K562 (cell line): ENCODE results near the gene SRSF11. TPM values are rescaled to one million over a fixed set of nuclear protein-coding genes. Genes with fewer than 3 reads are reported as not detected.

Experiments
- ATAC-seq: fragments of 200-7000 bp; cut with Tn5 transposase; 3 replicates; pipeline ENCODE4 v1.9.1; 2020; ENCODE audit warnings: moderate library complexity
- BruUV-seq: library from RNA; stranded (reverse); fragments of 400-500 nt; replicated peaks from 2 replicates; lab custom pipeline; 2021; lab: Mats Ljungman, UMichigan
- CTCF ChIA-PET: fragments of 300-600 bp; formaldehyde crosslinking; extraction: SDS; loops from one replicate; lab custom pipeline; 2021; ENCODE audit warnings: low intra/inter-chr PET ratio; lab: Yijun Ruan, JAX
- POLR2A ChIA-PET: fragments of 300-600, 350-650 bp; sonication (Branson Sonifier 250); formaldehyde crosslinking; extraction: SDS; loops from one replicate; lab custom pipeline; 2021; ENCODE audit warnings: antibody characterized with exemption, inconsistent platforms; lab: Yijun Ruan, JAX
- DNase-seq, 4 experiments: peaks; one replicate each; pipeline versions ENCODE4 v3.0.0 to v3.0.0-alpha.2; 2011 to 2018; ENCODE audit warnings: low spot score in 3 of 4, mixed read lengths in 3 of 4; ENCODE audit errors: extremely low read depth in 1 of 4
- FAIRE-seq: peaks from 2 replicates; lab custom pipeline; 2011; peaks lifted over from hg19 to GRCh38; lab: Jason Lieb, UNC
- H2AFZ ChIP-seq: 2 replicates; pipeline ENCODE4 v1.6.0; 2011; ENCODE audit warnings: low read depth, low read length, control low read depth, inconsistent platforms
- H3K27ac ChIP-seq: fragments of 200-600 bp; 3 replicates; pipeline ENCODE4 v1.8.0; 2011; ENCODE audit warnings: low read depth, mild to moderate bottlenecking, control low read depth, inconsistent platforms, low read length, moderate library complexity, mixed read lengths; ENCODE audit errors: extremely low read depth
- H3K27me3 ChIP-seq, 2 experiments: fragments of 300-600 bp in 1 of 2; 2 replicates in 1 of 2; 3 replicates in 1 of 2; pipeline versions ENCODE4 v1.6.0 to v1.8.0; 2011; ENCODE audit warnings: inconsistent platforms in 2 of 2, low read length in 2 of 2, mild to moderate bottlenecking in 1 of 2, mixed read lengths in 1 of 2, moderate library complexity in 1 of 2; ENCODE audit not compliant: control insufficient read depth in 2 of 2, insufficient read depth in 2 of 2
- H3K36me3 ChIP-seq: fragments of 300-600 bp; 3 replicates; pipeline ENCODE4 v1.8.0; 2011; ENCODE audit warnings: mild to moderate bottlenecking, low read length, inconsistent platforms; ENCODE audit not compliant: control insufficient read depth, insufficient read depth
- H3K4me1 ChIP-seq, 2 experiments: fragments of 200-600 bp in 1 of 2; replicated peaks in 1 of 2; 2 replicates in 1 of 2; 3 replicates in 1 of 2; pipeline versions ENCODE4 v1.5.1 to v1.8.0; 2011; ENCODE audit warnings: inconsistent platforms in 2 of 2, low read length in 2 of 2, mild to moderate bottlenecking in 1 of 2, mixed read lengths in 1 of 2, moderate library complexity in 1 of 2; ENCODE audit not compliant: control insufficient read depth in 2 of 2, insufficient read depth in 2 of 2
- H3K4me2 ChIP-seq: 2 replicates; pipeline ENCODE4 v1.6.1; 2011; ENCODE audit warnings: low read length, control low read depth, inconsistent platforms, mixed read lengths; ENCODE audit not compliant: insufficient read depth
- H3K4me3 ChIP-seq: fragments of 200-600 bp; sonication (generic), shearing (Covaris generic); 2 replicates; pipeline ENCODE4 v1.5.1; 2016; ENCODE audit warnings: control low read depth, inconsistent platforms
- H3K79me2 ChIP-seq: fragments of 200-600 bp; 3 replicates; pipeline ENCODE4 v1.8.0; 2011; ENCODE audit warnings: low read length, inconsistent platforms; ENCODE audit not compliant: control insufficient read depth, insufficient read depth
- H3K9ac ChIP-seq, 2 experiments: 2 replicates each; pipeline versions ENCODE4 v1.6.0 to v1.6.1; 2011; ENCODE audit warnings: low read depth in 2 of 2, low read length in 2 of 2, control low read depth in 1 of 2, inconsistent platforms in 1 of 2, mild to moderate bottlenecking in 1 of 2, mixed read lengths in 1 of 2; ENCODE audit not compliant: insufficient read depth in 1 of 2
- H3K9me1 ChIP-seq: one replicate; pipeline ENCODE4 v1.6.0; 2011; ENCODE audit warnings: inconsistent platforms, mild to moderate bottlenecking, low read length, moderate library complexity; ENCODE audit not compliant: control insufficient read depth, insufficient read depth
- H3K9me3 ChIP-seq: replicated peaks from 2 replicates; pipeline ENCODE4 v1.5.1; 2011; ENCODE audit warnings: low read depth, low read length, inconsistent platforms; ENCODE audit not compliant: control insufficient read depth, insufficient read depth
- H4K20me1 ChIP-seq: replicated peaks from 2 replicates; pipeline ENCODE4 v1.6.1; 2011; ENCODE audit warnings: low read length, inconsistent platforms, mixed read lengths; ENCODE audit not compliant: control insufficient read depth, insufficient read depth
- DNMT1 ChIP-seq: fragments of 450-650 bp; IDR thresholded peaks from 2 replicates; pipeline ENCODE4 v1.6.1; 2016; ENCODE audit warnings: antibody characterized with exemption, mild to moderate bottlenecking
- HLTF ChIP-seq: fragments of 450-650 bp; IDR thresholded peaks from 2 replicates; pipeline ENCODE4 v1.6.1; 2016
- HMG20B ChIP-seq: fragments of 250-450 bp; sonication (Bioruptor Pico); IDR thresholded peaks from 2 replicates; pipeline ENCODE4 v1.5.0; 2021; ENCODE audit warnings: mild to moderate bottlenecking
- KAT7 ChIP-seq: sonication (generic); formaldehyde crosslinking; IDR thresholded peaks from 2 replicates; pipeline ENCODE4 v1.8.0; 2022; ENCODE audit warnings: missing genetic modification reagents, mild to moderate bottlenecking, borderline replicate concordance
- MTA3 ChIP-seq: fragments of 450-650 bp; formaldehyde crosslinking; IDR thresholded peaks from 2 replicates; pipeline ENCODE4 v1.6.1; 2017; ENCODE audit warnings: mild to moderate bottlenecking, borderline replicate concordance
- PHF21A ChIP-seq: fragments of 450-650 bp; IDR thresholded peaks from 2 replicates; pipeline ENCODE4 v1.6.1; 2017; ENCODE audit warnings: low read depth, borderline replicate concordance
- SAFB ChIP-seq: fragments of 200-400 bp; formaldehyde crosslinking; IDR thresholded peaks from 2 replicates; pipeline ENCODE4 v1.6.1; 2017; ENCODE audit warnings: low read depth, low read length, borderline replicate concordance
- SAP30 ChIP-seq: fragments of 200-600 bp; sonication (generic); IDR thresholded peaks from 2 replicates; pipeline ENCODE4 v1.6.1; 2012; ENCODE audit warnings: borderline replicate concordance, low read depth, mild to moderate bottlenecking, moderate library complexity, low read length, control low read depth, inconsistent platforms; ENCODE audit not compliant: insufficient read depth, poor library complexity, severe bottlenecking
- SMARCE1 ChIP-seq: fragments of 450-650 bp; IDR thresholded peaks from 2 replicates; pipeline ENCODE4 v1.7.1; 2016; ENCODE audit warnings: mild to moderate bottlenecking
- SOX6 ChIP-seq: fragments of 450-650 bp; IDR thresholded peaks from 2 replicates; pipeline ENCODE4 v1.6.1; 2014; ENCODE audit warnings: mild to moderate bottlenecking
- SPI1 ChIP-seq: IDR thresholded peaks from 2 replicates; pipeline ENCODE4 v1.6.1; 2011; ENCODE audit warnings: low read depth, low read length, control low read depth, borderline replicate concordance
- THRAP3 ChIP-seq: fragments of 450-650 bp; IDR thresholded peaks from 2 replicates; pipeline ENCODE4 v1.6.1; 2016; ENCODE audit warnings: mild to moderate bottlenecking, inconsistent platforms, borderline replicate concordance
- TRIM28 ChIP-seq: fragments of 450-650 bp; IDR thresholded peaks from 2 replicates; pipeline ENCODE4 v1.6.1; 2017
- ZNF311 ChIP-seq: fragments of 250-450 bp; sonication (Bioruptor Pico); IDR thresholded peaks from 2 replicates; pipeline ENCODE4 v1.4.0; 2020; ENCODE audit warnings: mild to moderate bottlenecking, moderate library complexity
- ZNF511 ChIP-seq: sonication (generic); formaldehyde crosslinking; IDR thresholded peaks from 2 replicates; pipeline ENCODE4 v1.8.0; 2022; ENCODE audit warnings: mild to moderate bottlenecking, missing genetic modification reagents
- ZNF586 ChIP-seq: fragments of 450-650 bp; formaldehyde crosslinking; conservative IDR thresholded peaks from 2 replicates; pipeline ENCODE4 v1.4.0; 2020; ENCODE audit warnings: mild to moderate bottlenecking, moderate library complexity
- ZNF764 ChIP-seq: fragments of 250-450 bp; sonication (Bioruptor Pico); IDR thresholded peaks from 2 replicates; pipeline ENCODE4 v1.4.0; 2020; ENCODE audit warnings: low read depth, mild to moderate bottlenecking, moderate library complexity
- WGBS: fragments of 100-300 bp; shearing (Covaris generic); methylation state at CpG from one replicate; pipeline ENCODE4 v1.1.6; 2016; ENCODE audit warnings: low coverage, mixed read lengths; ENCODE audit not compliant: insufficient coverage; ENCODE audit errors: missing lambda C conversion rate; 5-methylcytosine and 5-hydroxymethylcytosine counted together
- in situ Hi-C: fragments of 300-500 bp; cut with MboI; formaldehyde crosslinking; loops from 4 replicates; pipeline ENCODE4 v1.15.0; 2018; ENCODE audit warnings: inconsistent platforms, mixed read lengths
- intact Hi-C: fragments of 100-400 bp; cut with micrococcal nuclease; formaldehyde crosslinking; loops from 2 replicates; pipeline ENCODE4 v1.14.2; 2022
- polyA plus RNA-seq, 8 experiments: library from polyadenylated mRNA; depleted of rRNA in 4 of 8; stranded (reverse) in 5 of 8; unstranded in 3 of 8; fragments of >200 nt; fragmentation: Nextera tagmentation in 2 of 8; fragmentation: Illumina TruSeq in 1 of 8; extraction: Ambion mirVana in 2 of 8; extraction: Trizol in 1 of 8; gene quantifications; 2 replicates each; pipeline versions ENCODE4 v1.2.1 to v1.2.3, GENCODE V29; 2011 to 2014; ENCODE audit warnings: inconsistent platforms in 1 of 8, missing spikeins in 1 of 8
- total RNA-seq, 7 experiments: library from RNA; depleted of rRNA in 6 of 7; stranded (reverse); fragments of >200 nt in 6 of 7; fragmentation: Illumina TruSeq in 2 of 7; extraction: Trizol in 2 of 7; gene quantifications; 2 replicates each; pipeline versions ENCODE4 v1.2.1 to v1.2.3, GENCODE V29; 2011 to 2021; ENCODE audit warnings: low replicate concordance in 1 of 7
- TF ChIP-seq, protein P1 (sequence below), 2 experiments: fragments of 200-800 bp in 1 of 2; sonication (Bioruptor generic) in 1 of 2; sonication (generic) in 1 of 2; formaldehyde crosslinking in 1 of 2; IDR thresholded peaks in 1 of 2; conservative IDR thresholded peaks in 1 of 2; 2 replicates each; pipeline versions ENCODE4 v1.5.0 to v1.6.1; 2016 to 2020; ENCODE audit warnings: missing compliant biosample characterization in 1 of 2, missing genetic modification characterization in 1 of 2, missing genetic modification reagents in 1 of 2
- TF ChIP-seq, protein P2 (sequence below): sonication (generic); formaldehyde crosslinking; IDR thresholded peaks from 2 replicates; pipeline ENCODE4 v1.8.1; 2023; ENCODE audit warnings: missing genetic modification reagents, mild to moderate bottlenecking, borderline replicate concordance

The SRSF11 gene
- total and polyA plus RNA-seq, 9 of the 15 experiments (the other 6 are each of a cell fraction or from before 2014, with no cell fraction given), result 76.9 to 418 (median 190) TPM

- Histone ChIP-seq H3K9ac (no peak overlapping the region), H3K27me3 (no peaks in the 10 kb centered on the region), H2AFZ (no peak overlapping the region), H3K36me3 (peaks cover 57% of the 10 kb centered on the region), H3K27ac (no peak overlapping the region), H3K9me3 (no peaks in the 10 kb centered on the region), H3K79me2 (no peaks in the 10 kb centered on the region), H3K9me1 (no peaks in the 10 kb centered on the region), H3K4me1 (no peaks in the 10 kb centered on the region), H4K20me1 (no peaks in the 10 kb centered on the region), H3K4me3 (no peak overlapping the region), H3K4me2 (no peak overlapping the region)
- in situ Hi-C loops (no loop called here), intact Hi-C loops (no loop called here)
- WGBS, result 98% methylated on average over 4 of the region's 4 CpGs
- TF ChIP-seq SMARCE1 (no peak), ZNF511 (CRISPR knock-in tag) (no peak), HMG20B (CRISPR knock-in tag) (no peak), KAT7 (CRISPR knock-in tag) (no peak), MTA3 (no peak), SAP30 (no peak), THRAP3 (no peak), SOX6 (no peak), TRIM28 (no peak), ZNF764 (CRISPR knock-in tag) (no peak), PHF21A (no peak), ZNF311 (no peak), HLTF (no peak), DNMT1 (no peak), SPI1 (no peak), SAFB (no peak), ZNF586 (CRISPR knock-in tag) (no peak)
- TF ChIP-seq, protein P1, sequence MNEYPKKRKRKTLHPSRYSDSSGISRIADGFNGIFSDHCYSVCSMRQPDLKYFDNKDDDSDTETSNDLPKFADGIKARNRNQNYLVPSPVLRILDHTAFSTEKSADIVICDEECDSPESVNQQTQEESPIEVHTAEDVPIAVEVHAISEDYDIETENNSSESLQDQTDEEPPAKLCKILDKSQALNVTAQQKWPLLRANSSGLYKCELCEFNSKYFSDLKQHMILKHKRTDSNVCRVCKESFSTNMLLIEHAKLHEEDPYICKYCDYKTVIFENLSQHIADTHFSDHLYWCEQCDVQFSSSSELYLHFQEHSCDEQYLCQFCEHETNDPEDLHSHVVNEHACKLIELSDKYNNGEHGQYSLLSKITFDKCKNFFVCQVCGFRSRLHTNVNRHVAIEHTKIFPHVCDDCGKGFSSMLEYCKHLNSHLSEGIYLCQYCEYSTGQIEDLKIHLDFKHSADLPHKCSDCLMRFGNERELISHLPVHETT (CRISPR knock-in tag; conservative IDR thresholded peaks at IDR 0.05 in 1 of 2, IDR thresholded peaks at IDR 0.05 in 1 of 2), result no peak
- TF ChIP-seq, protein P2, sequence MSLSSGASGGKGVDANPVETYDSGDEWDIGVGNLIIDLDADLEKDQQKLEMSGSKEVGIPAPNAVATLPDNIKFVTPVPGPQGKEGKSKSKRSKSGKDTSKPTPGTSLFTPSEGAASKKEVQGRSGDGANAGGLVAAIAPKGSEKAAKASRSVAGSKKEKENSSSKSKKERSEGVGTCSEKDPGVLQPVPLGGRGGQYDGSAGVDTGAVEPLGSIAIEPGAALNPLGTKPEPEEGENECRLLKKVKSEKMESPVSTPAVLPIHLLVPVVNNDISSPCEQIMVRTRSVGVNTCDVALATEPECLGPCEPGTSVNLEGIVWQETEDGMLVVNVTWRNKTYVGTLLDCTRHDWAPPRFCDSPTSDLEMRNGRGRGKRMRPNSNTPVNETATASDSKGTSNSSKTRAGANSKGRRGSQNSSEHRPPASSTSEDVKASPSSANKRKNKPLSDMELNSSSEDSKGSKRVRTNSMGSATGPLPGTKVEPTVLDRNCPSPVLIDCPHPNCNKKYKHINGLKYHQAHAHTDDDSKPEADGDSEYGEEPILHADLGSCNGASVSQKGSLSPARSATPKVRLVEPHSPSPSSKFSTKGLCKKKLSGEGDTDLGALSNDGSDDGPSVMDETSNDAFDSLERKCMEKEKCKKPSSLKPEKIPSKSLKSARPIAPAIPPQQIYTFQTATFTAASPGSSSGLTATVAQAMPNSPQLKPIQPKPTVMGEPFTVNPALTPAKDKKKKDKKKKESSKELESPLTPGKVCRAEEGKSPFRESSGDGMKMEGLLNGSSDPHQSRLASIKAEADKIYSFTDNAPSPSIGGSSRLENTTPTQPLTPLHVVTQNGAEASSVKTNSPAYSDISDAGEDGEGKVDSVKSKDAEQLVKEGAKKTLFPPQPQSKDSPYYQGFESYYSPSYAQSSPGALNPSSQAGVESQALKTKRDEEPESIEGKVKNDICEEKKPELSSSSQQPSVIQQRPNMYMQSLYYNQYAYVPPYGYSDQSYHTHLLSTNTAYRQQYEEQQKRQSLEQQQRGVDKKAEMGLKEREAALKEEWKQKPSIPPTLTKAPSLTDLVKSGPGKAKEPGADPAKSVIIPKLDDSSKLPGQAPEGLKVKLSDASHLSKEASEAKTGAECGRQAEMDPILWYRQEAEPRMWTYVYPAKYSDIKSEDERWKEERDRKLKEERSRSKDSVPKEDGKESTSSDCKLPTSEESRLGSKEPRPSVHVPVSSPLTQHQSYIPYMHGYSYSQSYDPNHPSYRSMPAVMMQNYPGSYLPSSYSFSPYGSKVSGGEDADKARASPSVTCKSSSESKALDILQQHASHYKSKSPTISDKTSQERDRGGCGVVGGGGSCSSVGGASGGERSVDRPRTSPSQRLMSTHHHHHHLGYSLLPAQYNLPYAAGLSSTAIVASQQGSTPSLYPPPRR, result no peak
- FAIRE-seq (no peak), DNase-seq (no peak), ATAC-seq (no peak)
- no TSS peak for BruUV-seq
- POLR2A ChIA-PET, result no interaction called here
- CTCF ChIA-PET, result no interaction called here
These were observed 74.6 kb downstream of the SRSF11 start for GRCh38 chr1:70295749-70296148.
